ENCODE data around the gene FOXD3. TPM values are rescaled to one million over a fixed set of nuclear protein-coding genes. Genes with fewer than 3 reads are reported as not detected.

The FOXD3 gene
- not detected in 3 replicates for total RNA-seq
- long read RNA-seq: 0 reads

- Mint-ChIP-seq H3K36me3 (ENCODE audit: low read depth) (peaks cover 11% of the 10 kb centered on the region), H3K4me1 (ENCODE audit: low read depth) (peaks cover 24% of the 10 kb centered on the region), H3K4me3 (ENCODE audit: unreplicated experiment) (peak within 1 kb of the TSS; percentile 49), H3K27me3 (ENCODE audit: low read depth) (peaks cover 71% of the 10 kb centered on the region), H3K27ac (ENCODE audit: unreplicated experiment) (no peak within 1 kb of the TSS), H3K9me3 (ENCODE audit: low read depth) (peaks cover 5% of the 10 kb centered on the region)
- peak; percentile 9 for TF ChIP-seq CTCF (IDR thresholded peaks at IDR 0.05)
- DNase-seq (ENCODE audit: low spot score): no peak
Observed at GRCh38 chr1:63322114-63322943, at the start of gene FOXD3. FOXD3 (plus strand) TSS chr1:63322567; CDS start chr1:63323059, 492 bp downstream.

- H3K4me3 Mint-ChIP-seq (ENCODE audit: unreplicated experiment): no peak overlapping the region
- no peaks in the 10 kb centered on the region for H3K9me3 Mint-ChIP-seq (ENCODE audit: low read depth)
- H3K4me1 Mint-ChIP-seq (ENCODE audit: low read depth): peaks cover 7% of the 10 kb centered on the region
- peaks cover 37% of the 10 kb centered on the region for H3K27me3 Mint-ChIP-seq (ENCODE audit: low read depth)
- no peaks in the 10 kb centered on the region for H3K36me3 Mint-ChIP-seq (ENCODE audit: low read depth)
- H3K27ac Mint-ChIP-seq (ENCODE audit: unreplicated experiment): no peak overlapping the region
- DNase-seq (ENCODE audit: low spot score): no peak
- TF ChIP-seq CTCF (IDR thresholded peaks at IDR 0.05): no peak
Observed at GRCh38 chr1:63272811-63273210, 49.6 kb upstream of the FOXD3 start.

- DNase-seq (ENCODE audit: low spot score): no peak
- H3K4me1 Mint-ChIP-seq (ENCODE audit: low read depth): peaks cover 7% of the 10 kb centered on the region
- no peak for TF ChIP-seq CTCF (IDR thresholded peaks at IDR 0.05)
- H3K9me3 Mint-ChIP-seq (ENCODE audit: low read depth): no peaks in the 10 kb centered on the region
- H3K27me3 Mint-ChIP-seq (ENCODE audit: low read depth): peaks cover 30% of the 10 kb centered on the region
- H3K4me3 Mint-ChIP-seq (ENCODE audit: unreplicated experiment): no peak overlapping the region
- H3K27ac Mint-ChIP-seq (ENCODE audit: unreplicated experiment): no peak overlapping the region
- H3K36me3 Mint-ChIP-seq (ENCODE audit: low read depth): no peaks in the 10 kb centered on the region
Observed at GRCh38 chr1:63274371-63274770, 48.0 kb upstream of the FOXD3 start.

GRCh38 chr1:63274979-63275378 lies 47.4 kb upstream of the FOXD3 start:
- H3K27ac Mint-ChIP-seq (ENCODE audit: unreplicated experiment): no peak overlapping the region

GRCh38 chr1:63276624-63277023 lies 45.7 kb upstream of the FOXD3 start:
- DNase-seq (ENCODE audit: low spot score): no peak
- no peak overlapping the region for H3K4me3 Mint-ChIP-seq (ENCODE audit: unreplicated experiment)
- H3K4me1 Mint-ChIP-seq (ENCODE audit: low read depth): peaks cover 7% of the 10 kb centered on the region
- peaks cover 25% of the 10 kb centered on the region for H3K27me3 Mint-ChIP-seq (ENCODE audit: low read depth)
- no peak for TF ChIP-seq CTCF (IDR thresholded peaks at IDR 0.05)
- H3K36me3 Mint-ChIP-seq (ENCODE audit: low read depth): no peaks in the 10 kb centered on the region
- no peak overlapping the region for H3K27ac Mint-ChIP-seq (ENCODE audit: unreplicated experiment)
- H3K9me3 Mint-ChIP-seq (ENCODE audit: low read depth): no peaks in the 10 kb centered on the region

More at GRCh38 chr1:63274979-63275378, 47.4 kb upstream of the FOXD3 start:
- Mint-ChIP-seq H3K4me1 (ENCODE audit: low read depth) (peaks cover 7% of the 10 kb centered on the region), H3K36me3 (ENCODE audit: low read depth) (no peaks in the 10 kb centered on the region), H3K27me3 (ENCODE audit: low read depth) (peaks cover 27% of the 10 kb centered on the region), H3K9me3 (ENCODE audit: low read depth) (no peaks in the 10 kb centered on the region), H3K4me3 (ENCODE audit: unreplicated experiment) (no peak overlapping the region)
- TF ChIP-seq CTCF (IDR thresholded peaks at IDR 0.05): no peak
- DNase-seq (ENCODE audit: low spot score): no peak

Data from chondrocyte (in vitro differentiated cells).